Panc1 (cell line): ENCODE data around the gene BTRC. TPM values are rescaled to one million over a fixed set of nuclear protein-coding genes. Genes with fewer than 3 reads are reported as not detected.

Experiments used
- ATAC-seq: fragments of 200-7000 bp; cut with Tn5 transposase; 2 replicates; pipeline ENCODE4 v1.9.1; 2020; ENCODE audit warnings: mild to moderate bottlenecking, moderate library complexity
- BruUV-seq: library from RNA; stranded (reverse); fragments of 400-500 nt; replicated peaks from 2 replicates; lab custom pipeline; 2021; lab: Mats Ljungman, UMichigan
- CTCF ChIA-PET: fragments of 300-600 bp; sonication (Branson Sonifier 250); formaldehyde crosslinking; loops from one replicate; lab custom pipeline; 2022; ENCODE audit warnings: antibody characterized with exemption; lab: Charles Lee
- POLR2A ChIA-PET: fragments of 300-600 bp; sonication (Branson Sonifier 250); formaldehyde crosslinking; loops from one replicate; lab custom pipeline; 2022; ENCODE audit warnings: antibody characterized with exemption; lab: Charles Lee
- DNase-seq: peaks from one replicate; pipeline ENCODE4 v3.0.0-alpha.2; 2010; ENCODE audit warnings: low read depth, low spot score
- H3K27ac ChIP-seq: 2 replicates; pipeline ENCODE4 v1.5.1; 2011; ENCODE audit warnings: mild to moderate bottlenecking, low read length, inconsistent platforms
- H3K27me3 ChIP-seq: fragments of 200-500 bp; sonication (Bioruptor generic); 2 replicates; pipeline ENCODE4 v1.6.0; 2014; ENCODE audit warnings: low read length, inconsistent platforms; ENCODE audit not compliant: control insufficient read depth, insufficient read depth
- H3K36me3 ChIP-seq: fragments of 200-500 bp; sonication (Bioruptor generic); 2 replicates; pipeline ENCODE4 v1.5.1; 2014; ENCODE audit warnings: inconsistent platforms, mild to moderate bottlenecking, low read length, moderate library complexity; ENCODE audit not compliant: control insufficient read depth, insufficient read depth
- H3K4me1 ChIP-seq: 2 replicates; pipeline ENCODE4 v1.5.1; 2011; ENCODE audit warnings: inconsistent platforms, mild to moderate bottlenecking, low read length, moderate library complexity; ENCODE audit not compliant: control insufficient read depth, insufficient read depth
- H3K4me3 ChIP-seq, 2 experiments: 2 replicates each; pipeline ENCODE4 v1.5.1; 2011 to 2012; ENCODE audit warnings: low read depth in 2 of 2, low read length in 2 of 2, mild to moderate bottlenecking in 2 of 2, inconsistent platforms in 1 of 2, moderate library complexity in 1 of 2
- H3K9me3 ChIP-seq: fragments of 200-500 bp; sonication (Bioruptor generic); 2 replicates; pipeline ENCODE4 v1.5.1; 2014; ENCODE audit warnings: low read depth, mild to moderate bottlenecking, inconsistent platforms, low read length, moderate library complexity; ENCODE audit not compliant: control insufficient read depth, insufficient read depth
- POLR2AphosphoS5 ChIP-seq: IDR thresholded peaks from 2 replicates; pipeline ENCODE4 v1.6.1; 2012; ENCODE audit warnings: mild to moderate bottlenecking, low read depth, low read length, moderate library complexity
- SIN3A ChIP-seq: IDR thresholded peaks from 2 replicates; pipeline ENCODE4 v1.6.1; 2012; ENCODE audit warnings: low read depth, mild to moderate bottlenecking, low read length, moderate library complexity, borderline replicate concordance; ENCODE audit not compliant: insufficient read depth
- TCF7L2 ChIP-seq: IDR thresholded peaks from 2 replicates; pipeline ENCODE4 v1.6.1; 2011; ENCODE audit warnings: mild to moderate bottlenecking, low read depth, low read length, inconsistent platforms
- in situ Hi-C: cut with HindIII; loops from 2 replicates; pipeline ENCODE4 v1.10.0; 2016; ENCODE audit warnings: low sequenced_read_pairs, low pct_unique_long_range_greater_than_20kb
- intact Hi-C: fragments of 100-400 bp; cut with micrococcal nuclease; formaldehyde crosslinking; loops from one replicate; pipeline ENCODE4 v1.10.0; 2022; ENCODE audit not compliant: unreplicated experiment
- total RNA-seq: library from RNA; stranded (reverse); gene quantifications from one replicate; pipeline ENCODE4 v1.2.1, GENCODE V29; 2021; ENCODE audit not compliant: unreplicated experiment
- TF ChIP-seq, protein P1 (sequence below), 2 experiments: IDR thresholded peaks; 2 replicates each; pipeline ENCODE4 v1.6.1; 2011 to 2012; ENCODE audit warnings: low read depth in 2 of 2, control low read depth in 1 of 2, low read length in 1 of 2, mild to moderate bottlenecking in 1 of 2, moderate library complexity in 1 of 2; ENCODE audit not compliant: insufficient read depth in 1 of 2
- TF ChIP-seq, protein P2 (sequence below): fragments of 450-650 bp; IDR thresholded peaks from 2 replicates; pipeline ENCODE4 v1.5.1; 2017; ENCODE audit warnings: mild to moderate bottlenecking

The BTRC gene
- total RNA-seq, 1 experiment from 2014 or later = 22.1 TPM

DNA sequence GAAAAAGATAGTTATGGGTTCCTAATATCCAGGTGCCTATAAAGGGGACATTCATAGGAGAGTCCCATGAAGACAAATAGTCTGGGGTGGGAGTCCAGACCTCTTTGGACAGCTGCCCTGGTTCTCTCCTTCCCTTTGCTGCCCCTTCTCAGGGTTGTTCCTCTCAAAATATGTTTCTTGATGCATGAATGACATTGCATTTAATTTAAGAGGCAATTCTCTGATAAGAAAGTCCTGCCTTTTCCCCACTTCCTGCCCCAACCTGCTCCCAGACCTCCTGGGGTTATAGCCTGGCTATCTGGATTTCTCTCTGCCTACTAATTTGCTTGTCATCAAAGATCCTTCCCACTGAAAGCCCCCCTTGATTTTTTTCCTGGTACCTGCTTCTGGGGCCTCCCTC lies 12.5 kb upstream of the BTRC start:
- BruUV-seq = no TSS peak
- no peaks in the 10 kb centered on the region for H3K9me3 ChIP-seq
- no peak overlapping the region for H3K4me3 ChIP-seq
- ChIA-PET CTCF (no interaction called here), POLR2A (no interaction called here)
- no peak for DNase-seq
- H3K36me3 ChIP-seq = no peaks in the 10 kb centered on the region
- no peaks in the 10 kb centered on the region for H3K4me1 ChIP-seq
- no peak overlapping the region for H3K27ac ChIP-seq
- no peak for ATAC-seq
- H3K27me3 ChIP-seq = no peaks in the 10 kb centered on the region; the same call in 1 of the 2 replicates
- no peak for TF ChIP-seq SIN3A
- TF ChIP-seq, protein P1, sequence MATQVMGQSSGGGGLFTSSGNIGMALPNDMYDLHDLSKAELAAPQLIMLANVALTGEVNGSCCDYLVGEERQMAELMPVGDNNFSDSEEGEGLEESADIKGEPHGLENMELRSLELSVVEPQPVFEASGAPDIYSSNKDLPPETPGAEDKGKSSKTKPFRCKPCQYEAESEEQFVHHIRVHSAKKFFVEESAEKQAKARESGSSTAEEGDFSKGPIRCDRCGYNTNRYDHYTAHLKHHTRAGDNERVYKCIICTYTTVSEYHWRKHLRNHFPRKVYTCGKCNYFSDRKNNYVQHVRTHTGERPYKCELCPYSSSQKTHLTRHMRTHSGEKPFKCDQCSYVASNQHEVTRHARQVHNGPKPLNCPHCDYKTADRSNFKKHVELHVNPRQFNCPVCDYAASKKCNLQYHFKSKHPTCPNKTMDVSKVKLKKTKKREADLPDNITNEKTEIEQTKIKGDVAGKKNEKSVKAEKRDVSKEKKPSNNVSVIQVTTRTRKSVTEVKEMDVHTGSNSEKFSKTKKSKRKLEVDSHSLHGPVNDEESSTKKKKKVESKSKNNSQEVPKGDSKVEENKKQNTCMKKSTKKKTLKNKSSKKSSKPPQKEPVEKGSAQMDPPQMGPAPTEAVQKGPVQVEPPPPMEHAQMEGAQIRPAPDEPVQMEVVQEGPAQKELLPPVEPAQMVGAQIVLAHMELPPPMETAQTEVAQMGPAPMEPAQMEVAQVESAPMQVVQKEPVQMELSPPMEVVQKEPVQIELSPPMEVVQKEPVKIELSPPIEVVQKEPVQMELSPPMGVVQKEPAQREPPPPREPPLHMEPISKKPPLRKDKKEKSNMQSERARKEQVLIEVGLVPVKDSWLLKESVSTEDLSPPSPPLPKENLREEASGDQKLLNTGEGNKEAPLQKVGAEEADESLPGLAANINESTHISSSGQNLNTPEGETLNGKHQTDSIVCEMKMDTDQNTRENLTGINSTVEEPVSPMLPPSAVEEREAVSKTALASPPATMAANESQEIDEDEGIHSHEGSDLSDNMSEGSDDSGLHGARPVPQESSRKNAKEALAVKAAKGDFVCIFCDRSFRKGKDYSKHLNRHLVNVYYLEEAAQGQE (IDR thresholded peaks at IDR 0.05; ENCODE audit: insufficient read depth in 1 of 2, low read depth in 2 of 2, low read length in 1 of 2) = no peak
- TF ChIP-seq TCF7L2 = no peak
- TF ChIP-seq POLR2AphosphoS5 = no peak
- in situ Hi-C loops = no loop called here
- intact Hi-C loops = no loop called here

- in situ Hi-C loops (no loop called here), intact Hi-C loops (no loop called here)
- ChIA-PET CTCF (no interaction called here), POLR2A (no interaction called here)
- Histone ChIP-seq H3K9me3 (no peaks in the 10 kb centered on the region), H3K4me1 (no peaks in the 10 kb centered on the region), H3K36me3 (no peaks in the 10 kb centered on the region), H3K27me3 (no peaks in the 10 kb centered on the region; the same call in 1 of the 2 replicates), H3K27ac (no peak overlapping the region), H3K4me3 (no peak overlapping the region)
- ATAC-seq = no peak
- no TSS peak for BruUV-seq
- DNase-seq = no peak
- no peak for TF ChIP-seq SIN3A
- no peak for TF ChIP-seq POLR2AphosphoS5
- no peak for TF ChIP-seq TCF7L2
- TF ChIP-seq, protein P2, sequence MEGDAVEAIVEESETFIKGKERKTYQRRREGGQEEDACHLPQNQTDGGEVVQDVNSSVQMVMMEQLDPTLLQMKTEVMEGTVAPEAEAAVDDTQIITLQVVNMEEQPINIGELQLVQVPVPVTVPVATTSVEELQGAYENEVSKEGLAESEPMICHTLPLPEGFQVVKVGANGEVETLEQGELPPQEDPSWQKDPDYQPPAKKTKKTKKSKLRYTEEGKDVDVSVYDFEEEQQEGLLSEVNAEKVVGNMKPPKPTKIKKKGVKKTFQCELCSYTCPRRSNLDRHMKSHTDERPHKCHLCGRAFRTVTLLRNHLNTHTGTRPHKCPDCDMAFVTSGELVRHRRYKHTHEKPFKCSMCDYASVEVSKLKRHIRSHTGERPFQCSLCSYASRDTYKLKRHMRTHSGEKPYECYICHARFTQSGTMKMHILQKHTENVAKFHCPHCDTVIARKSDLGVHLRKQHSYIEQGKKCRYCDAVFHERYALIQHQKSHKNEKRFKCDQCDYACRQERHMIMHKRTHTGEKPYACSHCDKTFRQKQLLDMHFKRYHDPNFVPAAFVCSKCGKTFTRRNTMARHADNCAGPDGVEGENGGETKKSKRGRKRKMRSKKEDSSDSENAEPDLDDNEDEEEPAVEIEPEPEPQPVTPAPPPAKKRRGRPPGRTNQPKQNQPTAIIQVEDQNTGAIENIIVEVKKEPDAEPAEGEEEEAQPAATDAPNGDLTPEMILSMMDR = no peak
- TF ChIP-seq, protein P1 (IDR thresholded peaks at IDR 0.05; ENCODE audit: insufficient read depth in 1 of 2, low read depth in 2 of 2, low read length in 1 of 2) = no peak
These were observed 7.8 kb upstream of the BTRC start for GRCh38 chr10:101346177-101346576.
